ENCODE data around the gene OXER1.

DNA sequence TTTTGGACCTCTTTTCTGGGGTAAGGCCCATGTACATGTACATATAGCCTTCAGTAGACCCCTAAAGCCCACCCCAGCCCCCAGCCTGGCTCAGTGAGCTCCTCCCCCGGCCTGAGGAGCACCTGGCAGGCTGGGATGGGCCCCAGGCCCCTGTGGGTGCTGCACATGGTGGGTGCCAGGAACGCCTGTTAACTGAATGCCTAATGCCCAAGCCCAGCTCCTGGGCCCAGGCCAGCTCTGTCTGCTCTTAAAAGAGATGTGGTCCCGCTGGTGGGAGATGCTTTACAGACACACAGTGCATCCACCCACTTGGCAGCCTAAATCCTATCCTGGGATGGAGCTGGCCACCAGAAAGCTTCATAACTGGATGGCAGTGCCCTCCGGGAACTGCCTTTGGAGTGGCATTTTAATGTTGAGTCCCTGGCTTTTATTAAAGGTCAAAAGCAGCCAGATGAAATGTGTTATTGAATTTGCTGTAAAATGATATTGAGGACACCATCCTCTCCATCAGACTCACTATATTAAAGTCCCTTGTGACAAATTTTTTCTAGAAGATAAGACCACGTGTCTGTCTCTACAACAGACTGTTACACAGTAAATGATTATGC is 7.7 kb upstream of the OXER1 start:
- TF ChIP-seq CTCF (conservative IDR thresholded peaks at IDR 0.05; ENCODE audit: low read depth, low read length) (no peak), EZH2 (IDR thresholded peaks at IDR 0.05; ENCODE audit: borderline replicate concordance, low read depth, low read length, poor library complexity, severe bottlenecking) (no peak)

All from A673 (cell line).